K562 (cell line): ENCODE results near the gene HOXB3. TPM values are rescaled to one million over a fixed set of nuclear protein-coding genes. Genes with fewer than 3 reads are reported as not detected.
A peak's percentile ranks its signal among the peaks of the same experiment; 100 is the strongest.

Source experiments
- CCNT2 ChIP-seq: IDR thresholded peaks from 2 replicates; pipeline ENCODE4 v1.6.1; 2011; ENCODE audit warnings: borderline replicate concordance, low read depth, mild to moderate bottlenecking, moderate library complexity, mixed read lengths, low read length; ENCODE audit not compliant: insufficient read length; ENCODE audit errors: extremely low read depth
- ETV1 ChIP-seq: fragments of 450-650 bp; conservative IDR thresholded peaks from 2 replicates; pipeline ENCODE4 v1.6.1; 2016; ENCODE audit warnings: missing genetic modification characterization, control low read depth, low read depth, missing compliant biosample characterization
- JUNB ChIP-seq: fragments of 450-650 bp; formaldehyde crosslinking; conservative IDR thresholded peaks from 2 replicates; pipeline ENCODE4 v1.4.0; 2020; ENCODE audit warnings: mild to moderate bottlenecking
- MCM3 ChIP-seq: fragments of 450-650 bp; IDR thresholded peaks from 2 replicates; pipeline ENCODE4 v1.6.1; 2016
- NFIX ChIP-seq: fragments of 250-450 bp; sonication (Bioruptor Pico); IDR thresholded peaks from 2 replicates; pipeline ENCODE4 v1.4.0; 2020; ENCODE audit warnings: low read depth, mild to moderate bottlenecking, moderate library complexity
- SMARCE1 ChIP-seq: fragments of 450-650 bp; IDR thresholded peaks from 2 replicates; pipeline ENCODE4 v1.7.1; 2016; ENCODE audit warnings: mild to moderate bottlenecking
- SNRNP70 ChIP-seq: fragments of 200-400 bp; formaldehyde crosslinking; optimal IDR thresholded peaks from 2 replicates; pipeline ENCODE3; 2017; ENCODE audit warnings: low read depth, low read length
- TARDBP ChIP-seq: fragments of 450-650 bp; IDR thresholded peaks from 2 replicates; pipeline ENCODE4 v1.6.1; 2016
- ZNF121 ChIP-seq: sonication (generic); formaldehyde crosslinking; conservative IDR thresholded peaks from 2 replicates; pipeline ENCODE4 v1.8.0; 2022; ENCODE audit warnings: missing genetic modification reagents
- ZNF165 ChIP-seq: fragments of 250-450 bp; sonication (Bioruptor Pico); IDR thresholded peaks from 2 replicates; pipeline ENCODE4 v1.4.0; 2020; ENCODE audit warnings: borderline replicate concordance
- ZNF232 ChIP-seq: sonication (generic); formaldehyde crosslinking; IDR thresholded peaks from 2 replicates; pipeline ENCODE4 v1.8.0; 2022; ENCODE audit warnings: mild to moderate bottlenecking, missing genetic modification reagents
- ZNF3 ChIP-seq: fragments of 250-450 bp; sonication (Bioruptor Pico); IDR thresholded peaks from 2 replicates; pipeline ENCODE4 v1.5.0; 2021; ENCODE audit warnings: mild to moderate bottlenecking, moderate library complexity
- ZNF311 ChIP-seq: fragments of 250-450 bp; sonication (Bioruptor Pico); IDR thresholded peaks from 2 replicates; pipeline ENCODE4 v1.4.0; 2020; ENCODE audit warnings: mild to moderate bottlenecking, moderate library complexity
- ZNF324 ChIP-seq: fragments of 250-450 bp; sonication (Bioruptor Pico); IDR thresholded peaks from 2 replicates; pipeline ENCODE4 v1.4.0; 2020; ENCODE audit warnings: mild to moderate bottlenecking
- ZNF766 ChIP-seq: fragments of 200-800 bp; sonication (Bioruptor generic); conservative IDR thresholded peaks from 2 replicates; pipeline ENCODE4 v1.6.1; 2016; ENCODE audit warnings: missing genetic modification characterization, missing compliant biosample characterization
- ZNF77 ChIP-seq: fragments of 250-450 bp; sonication (Bioruptor Pico); IDR thresholded peaks from 2 replicates; pipeline ENCODE4 v1.5.0; 2020
- polyA plus RNA-seq, 8 experiments: library from polyadenylated mRNA; depleted of rRNA in 4 of 8; stranded (reverse) in 5 of 8; unstranded in 3 of 8; fragments of >200 nt; fragmentation: Nextera tagmentation in 2 of 8; fragmentation: Illumina TruSeq in 1 of 8; extraction: Ambion mirVana in 2 of 8; extraction: Trizol in 1 of 8; gene quantifications; 2 replicates each; pipeline versions ENCODE4 v1.2.1 to v1.2.3, GENCODE V29; 2011 to 2014; ENCODE audit warnings: inconsistent platforms in 1 of 8, missing spikeins in 1 of 8
- total RNA-seq, 7 experiments: library from RNA; depleted of rRNA in 6 of 7; stranded (reverse); fragments of >200 nt in 6 of 7; fragmentation: Illumina TruSeq in 2 of 7; extraction: Trizol in 2 of 7; gene quantifications; 2 replicates each; pipeline versions ENCODE4 v1.2.1 to v1.2.3, GENCODE V29; 2011 to 2021; ENCODE audit warnings: low replicate concordance in 1 of 7
- TF ChIP-seq, protein P1 (sequence below), 2 experiments: fragments of 450-650 bp in 1 of 2; IDR thresholded peaks; 2 replicates each; pipeline ENCODE4 v1.6.1; 2011 to 2017; ENCODE audit warnings: low read depth in 2 of 2, antibody characterized with exemption in 1 of 2, borderline replicate concordance in 1 of 2, low read length in 1 of 2, mild to moderate bottlenecking in 1 of 2, mixed read lengths in 1 of 2; ENCODE audit not compliant: control insufficient read depth in 1 of 2
- TF ChIP-seq, protein P2 (sequence below), 3 experiments: fragments of 200-800 bp in 1 of 3; sonication (Bioruptor generic) in 1 of 3; sonication (generic) in 1 of 3; formaldehyde crosslinking in 1 of 3; IDR thresholded peaks; 2 replicates each; pipeline versions ENCODE4 v1.6.1 to v1.8.0; 2016 to 2022; ENCODE audit warnings: mild to moderate bottlenecking in 2 of 3, missing compliant biosample characterization in 2 of 3, missing genetic modification characterization in 2 of 3, missing genetic modification reagents in 1 of 3
- TF ChIP-seq, protein P3 (sequence below): IDR thresholded peaks from 2 replicates; pipeline ENCODE4 v1.6.1; 2014; ENCODE audit warnings: antibody characterized with exemption
- TF ChIP-seq, protein P4 (sequence below): sonication (generic); formaldehyde crosslinking; IDR thresholded peaks from 2 replicates; pipeline ENCODE4 v1.8.0; 2022; ENCODE audit warnings: missing genetic modification reagents, mild to moderate bottlenecking, borderline replicate concordance

The HOXB3 gene
- total and polyA plus RNA-seq, 9 of the 15 experiments (the other 6 are each of a cell fraction or from before 2014, with no cell fraction given): 2.4 to 41.3 (median 20.2) TPM

DNA sequence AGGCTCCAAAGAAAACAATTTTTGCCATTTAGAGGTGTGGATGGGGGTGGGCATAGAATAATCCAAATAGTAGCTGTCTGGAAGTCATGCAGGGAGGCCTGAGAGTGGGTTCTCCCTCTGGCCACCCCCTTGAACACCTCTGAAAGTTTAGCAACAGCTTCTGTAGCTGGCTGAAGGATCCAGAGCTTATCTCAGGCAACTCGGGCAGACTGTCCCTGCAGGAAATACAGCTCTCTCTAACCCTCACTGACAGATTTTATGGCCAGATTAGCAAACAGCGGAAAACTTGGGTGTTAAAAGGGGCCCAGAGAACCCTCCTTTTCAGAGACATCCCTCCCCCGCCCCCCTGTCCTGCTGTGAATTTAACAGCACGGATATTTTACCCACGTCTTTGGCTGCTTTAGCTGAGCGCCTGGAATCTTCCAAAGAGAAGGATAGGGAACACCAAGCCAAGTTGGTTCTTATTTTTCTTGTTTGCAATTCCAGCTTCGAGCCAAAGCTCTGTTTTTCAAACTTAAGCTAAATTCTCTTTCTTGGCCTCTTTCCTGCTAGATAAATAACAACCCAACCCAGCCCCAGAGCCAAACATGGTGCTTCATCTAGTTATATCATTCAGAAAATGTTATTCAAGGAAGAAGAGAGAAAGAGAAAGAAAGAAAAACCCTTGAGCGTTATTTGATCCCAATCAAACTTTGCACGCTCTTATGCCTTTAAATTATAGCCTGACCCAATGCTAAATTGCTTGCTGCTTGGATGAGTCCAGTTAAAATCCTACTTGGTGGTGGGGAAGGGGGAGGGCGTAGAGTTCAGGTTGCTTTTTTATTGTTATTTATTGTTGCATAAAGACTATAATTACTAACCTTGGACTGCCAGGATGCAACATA, 42.9 kb downstream of the HOXB3 start (continued):
- peak; percentile 77 for TF ChIP-seq CCNT2
- no peak for TF ChIP-seq MCM3
- TF ChIP-seq, protein P1, sequence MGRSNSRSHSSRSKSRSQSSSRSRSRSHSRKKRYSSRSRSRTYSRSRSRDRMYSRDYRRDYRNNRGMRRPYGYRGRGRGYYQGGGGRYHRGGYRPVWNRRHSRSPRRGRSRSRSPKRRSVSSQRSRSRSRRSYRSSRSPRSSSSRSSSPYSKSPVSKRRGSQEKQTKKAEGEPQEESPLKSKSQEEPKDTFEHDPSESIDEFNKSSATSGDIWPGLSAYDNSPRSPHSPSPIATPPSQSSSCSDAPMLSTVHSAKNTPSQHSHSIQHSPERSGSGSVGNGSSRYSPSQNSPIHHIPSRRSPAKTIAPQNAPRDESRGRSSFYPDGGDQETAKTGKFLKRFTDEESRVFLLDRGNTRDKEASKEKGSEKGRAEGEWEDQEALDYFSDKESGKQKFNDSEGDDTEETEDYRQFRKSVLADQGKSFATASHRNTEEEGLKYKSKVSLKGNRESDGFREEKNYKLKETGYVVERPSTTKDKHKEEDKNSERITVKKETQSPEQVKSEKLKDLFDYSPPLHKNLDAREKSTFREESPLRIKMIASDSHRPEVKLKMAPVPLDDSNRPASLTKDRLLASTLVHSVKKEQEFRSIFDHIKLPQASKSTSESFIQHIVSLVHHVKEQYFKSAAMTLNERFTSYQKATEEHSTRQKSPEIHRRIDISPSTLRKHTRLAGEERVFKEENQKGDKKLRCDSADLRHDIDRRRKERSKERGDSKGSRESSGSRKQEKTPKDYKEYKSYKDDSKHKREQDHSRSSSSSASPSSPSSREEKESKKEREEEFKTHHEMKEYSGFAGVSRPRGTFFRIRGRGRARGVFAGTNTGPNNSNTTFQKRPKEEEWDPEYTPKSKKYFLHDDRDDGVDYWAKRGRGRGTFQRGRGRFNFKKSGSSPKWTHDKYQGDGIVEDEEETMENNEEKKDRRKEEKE (IDR thresholded peaks at IDR 0.05; ENCODE audit: borderline replicate concordance in 1 of 2, control insufficient read depth in 1 of 2, low read depth in 2 of 2, low read length in 1 of 2): no peak
- TF ChIP-seq, protein P2, sequence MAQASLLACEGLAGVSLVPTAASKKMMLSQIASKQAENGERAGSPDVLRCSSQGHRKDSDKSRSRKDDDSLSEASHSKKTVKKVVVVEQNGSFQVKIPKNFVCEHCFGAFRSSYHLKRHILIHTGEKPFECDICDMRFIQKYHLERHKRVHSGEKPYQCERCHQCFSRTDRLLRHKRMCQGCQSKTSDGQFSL (CRISPR knock-in tag; IDR thresholded peaks at IDR 0.05): 0 out of 2 replicates have a peak, but pooled peaks have one; percentile 32
- TF ChIP-seq, protein P2 (tag; IDR thresholded peaks at IDR 0.05): 0 out of 4 replicates have a peak, but pooled peaks of 1 of the 2 experiments have one; percentile 12
- peak; percentile 89 for TF ChIP-seq ETV1 (tag)
- TF ChIP-seq JUNB (CRISPR knock-in tag): no peak
- no peak for TF ChIP-seq ZNF121 (CRISPR knock-in tag)
- no peak for TF ChIP-seq SNRNP70
- no peak for TF ChIP-seq ZNF77
- TF ChIP-seq ZNF165 (CRISPR knock-in tag): no peak
- no peak for TF ChIP-seq NFIX (CRISPR knock-in tag)
- TF ChIP-seq SMARCE1: peak; percentile 76
- no peak for TF ChIP-seq ZNF311 (CRISPR knock-in tag)
- TF ChIP-seq TARDBP: no peak
- no peak for TF ChIP-seq ZNF766
- TF ChIP-seq, protein P3, sequence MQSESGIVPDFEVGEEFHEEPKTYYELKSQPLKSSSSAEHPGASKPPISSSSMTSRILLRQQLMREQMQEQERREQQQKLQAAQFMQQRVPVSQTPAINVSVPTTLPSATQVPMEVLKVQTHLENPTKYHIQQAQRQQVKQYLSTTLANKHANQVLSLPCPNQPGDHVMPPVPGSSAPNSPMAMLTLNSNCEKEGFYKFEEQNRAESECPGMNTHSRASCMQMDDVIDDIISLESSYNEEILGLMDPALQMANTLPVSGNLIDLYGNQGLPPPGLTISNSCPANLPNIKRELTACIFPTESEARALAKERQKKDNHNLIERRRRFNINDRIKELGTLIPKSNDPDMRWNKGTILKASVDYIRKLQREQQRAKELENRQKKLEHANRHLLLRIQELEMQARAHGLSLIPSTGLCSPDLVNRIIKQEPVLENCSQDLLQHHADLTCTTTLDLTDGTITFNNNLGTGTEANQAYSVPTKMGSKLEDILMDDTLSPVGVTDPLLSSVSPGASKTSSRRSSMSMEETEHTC: no peak
- TF ChIP-seq ZNF324 (CRISPR knock-in tag): no peak
- TF ChIP-seq ZNF232: no peak
- TF ChIP-seq, protein P4, sequence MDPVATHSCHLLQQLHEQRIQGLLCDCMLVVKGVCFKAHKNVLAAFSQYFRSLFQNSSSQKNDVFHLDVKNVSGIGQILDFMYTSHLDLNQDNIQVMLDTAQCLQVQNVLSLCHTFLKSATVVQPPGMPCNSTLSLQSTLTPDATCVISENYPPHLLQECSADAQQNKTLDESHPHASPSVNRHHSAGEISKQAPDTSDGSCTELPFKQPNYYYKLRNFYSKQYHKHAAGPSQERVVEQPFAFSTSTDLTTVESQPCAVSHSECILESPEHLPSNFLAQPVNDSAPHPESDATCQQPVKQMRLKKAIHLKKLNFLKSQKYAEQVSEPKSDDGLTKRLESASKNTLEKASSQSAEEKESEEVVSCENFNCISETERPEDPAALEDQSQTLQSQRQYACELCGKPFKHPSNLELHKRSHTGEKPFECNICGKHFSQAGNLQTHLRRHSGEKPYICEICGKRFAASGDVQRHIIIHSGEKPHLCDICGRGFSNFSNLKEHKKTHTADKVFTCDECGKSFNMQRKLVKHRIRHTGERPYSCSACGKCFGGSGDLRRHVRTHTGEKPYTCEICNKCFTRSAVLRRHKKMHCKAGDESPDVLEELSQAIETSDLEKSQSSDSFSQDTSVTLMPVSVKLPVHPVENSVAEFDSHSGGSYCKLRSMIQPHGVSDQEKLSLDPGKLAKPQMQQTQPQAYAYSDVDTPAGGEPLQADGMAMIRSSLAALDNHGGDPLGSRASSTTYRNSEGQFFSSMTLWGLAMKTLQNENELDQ: no peak
- no peak for TF ChIP-seq ZNF3 (CRISPR knock-in tag)
